ENCODE measurements around the gene CACYBP. TPM values are rescaled to one million over a fixed set of nuclear protein-coding genes. Genes with fewer than 3 reads are reported as not detected.

The CACYBP gene
- total RNA-seq, 2 donors from 2014 or later, result 170 to 182 TPM

GRCh38 chr1:174954073-174954460, 45.7 kb upstream of the CACYBP start:
- H3K27me3 Mint-ChIP-seq (ENCODE audit: insufficient read depth), result no peaks in the 10 kb centered on the region
- Histone ChIP-seq H3K4me3 (ENCODE audit: low read length) (no peak overlapping the region), H3K27ac (ENCODE audit: low read depth, low read length) (no peak overlapping the region), H3K4me1 (ENCODE audit: control insufficient read depth, insufficient read depth, low read length) (peaks cover 9% of the 10 kb centered on the region), H3K9ac (ENCODE audit: extremely low read depth, low read length, poor library complexity, severe bottlenecking) (peak overlapping the region; percentile 14), H3K27me3 (ENCODE audit: control insufficient read depth, insufficient read depth, low read length, poor library complexity, severe bottlenecking) (no peaks in the 10 kb centered on the region), H3K36me3 (ENCODE audit: control insufficient read depth, insufficient read depth, low read length) (no peaks in the 10 kb centered on the region), H3K9me3 (ENCODE audit: control insufficient read depth, low read length) (no peaks in the 10 kb centered on the region)
- H3K36me3 Mint-ChIP-seq (ENCODE audit: low read depth), result no peaks in the 10 kb centered on the region
- H3K27ac Mint-ChIP-seq, result no peak overlapping the region
- peaks cover 23% of the 10 kb centered on the region for H3K4me1 Mint-ChIP-seq
- H3K9me3 Mint-ChIP-seq, result no peaks in the 10 kb centered on the region
- TF ChIP-seq CTCF (conservative IDR thresholded peaks at IDR 0.05), result no peak
- no peak overlapping the region for H3K4me3 Mint-ChIP-seq
- DNase-seq, result no peak

GRCh38 chr1:174954671-174955669, 44.8 kb upstream of the CACYBP start:
- no peak for TF ChIP-seq CTCF (conservative IDR thresholded peaks at IDR 0.05)
- Mint-ChIP-seq H3K36me3 (ENCODE audit: low read depth) (no peaks in the 10 kb centered on the region), H3K9me3 (no peaks in the 10 kb centered on the region), H3K4me1 (peaks cover 23% of the 10 kb centered on the region), H3K27ac (peak overlapping the region; percentile 65), H3K27me3 (ENCODE audit: insufficient read depth) (no peaks in the 10 kb centered on the region), H3K4me3 (no peak overlapping the region)
- no peaks in the 10 kb centered on the region for H3K9me3 ChIP-seq (ENCODE audit: control insufficient read depth, low read length)
- no peak overlapping the region for H3K4me3 ChIP-seq (ENCODE audit: low read length)
- 83 to 88% methylated on average over 3 of the region's 3 CpGs for WGBS, 2 experiments (ENCODE audit: insufficient coverage in 1 of 2, insufficient read length in 1 of 2)
- H3K27me3 ChIP-seq (ENCODE audit: control insufficient read depth, insufficient read depth, low read length, poor library complexity, severe bottlenecking), result no peaks in the 10 kb centered on the region
- DNase-seq, result no peak
- no peak overlapping the region for H3K9ac ChIP-seq (ENCODE audit: extremely low read depth, low read length, poor library complexity, severe bottlenecking)
- peaks cover 9% of the 10 kb centered on the region for H3K4me1 ChIP-seq (ENCODE audit: control insufficient read depth, insufficient read depth, low read length)
- H3K27ac ChIP-seq (ENCODE audit: low read depth, low read length), result peak overlapping the region; percentile 2
- no peaks in the 10 kb centered on the region for H3K36me3 ChIP-seq (ENCODE audit: control insufficient read depth, insufficient read depth, low read length)

GRCh38 chr1:174956086-174956485, 43.7 kb upstream of the CACYBP start:
- H3K36me3 ChIP-seq (ENCODE audit: control insufficient read depth, insufficient read depth, low read length), result no peaks in the 10 kb centered on the region
- Mint-ChIP-seq H3K4me3 (no peak overlapping the region), H3K4me1 (peaks cover 23% of the 10 kb centered on the region), H3K36me3 (ENCODE audit: low read depth) (no peaks in the 10 kb centered on the region), H3K27ac (no peak overlapping the region), H3K27me3 (ENCODE audit: insufficient read depth) (no peaks in the 10 kb centered on the region), H3K9me3 (no peaks in the 10 kb centered on the region)
- no peak for TF ChIP-seq CTCF (conservative IDR thresholded peaks at IDR 0.05)
- peaks cover 9% of the 10 kb centered on the region for H3K4me1 ChIP-seq (ENCODE audit: control insufficient read depth, insufficient read depth, low read length)
- H3K27ac ChIP-seq (ENCODE audit: low read depth, low read length), result no peak overlapping the region
- DNase-seq, result no peak
- no peak overlapping the region for H3K9ac ChIP-seq (ENCODE audit: extremely low read depth, low read length, poor library complexity, severe bottlenecking)
- H3K27me3 ChIP-seq (ENCODE audit: control insufficient read depth, insufficient read depth, low read length, poor library complexity, severe bottlenecking), result no peaks in the 10 kb centered on the region
- no peaks in the 10 kb centered on the region for H3K9me3 ChIP-seq (ENCODE audit: control insufficient read depth, low read length)
- H3K4me3 ChIP-seq (ENCODE audit: low read length), result no peak overlapping the region
- WGBS, 2 experiments (ENCODE audit: insufficient coverage in 1 of 2, insufficient read length in 1 of 2), result 99 to 100% methylated on average over 2 to 3 of the region's 3 CpGs
